Fibroblast of skin of scalp (primary cell): Measurements from ENCODE around the gene TMC4.

Experiments
- DNase-seq: peaks from one replicate; pipeline ENCODE4 v3.0.0-alpha.2; 2013

Gene TMC4

GRCh38 chr19:54154603-54155345 lies 18.2 kb downstream of the TMC4 start:
- peak; percentile 28 for DNase-seq

- no peak for DNase-seq
These were observed 19.1 kb downstream of the TMC4 start for GRCh38 chr19:54153731-54154326.

DNA sequence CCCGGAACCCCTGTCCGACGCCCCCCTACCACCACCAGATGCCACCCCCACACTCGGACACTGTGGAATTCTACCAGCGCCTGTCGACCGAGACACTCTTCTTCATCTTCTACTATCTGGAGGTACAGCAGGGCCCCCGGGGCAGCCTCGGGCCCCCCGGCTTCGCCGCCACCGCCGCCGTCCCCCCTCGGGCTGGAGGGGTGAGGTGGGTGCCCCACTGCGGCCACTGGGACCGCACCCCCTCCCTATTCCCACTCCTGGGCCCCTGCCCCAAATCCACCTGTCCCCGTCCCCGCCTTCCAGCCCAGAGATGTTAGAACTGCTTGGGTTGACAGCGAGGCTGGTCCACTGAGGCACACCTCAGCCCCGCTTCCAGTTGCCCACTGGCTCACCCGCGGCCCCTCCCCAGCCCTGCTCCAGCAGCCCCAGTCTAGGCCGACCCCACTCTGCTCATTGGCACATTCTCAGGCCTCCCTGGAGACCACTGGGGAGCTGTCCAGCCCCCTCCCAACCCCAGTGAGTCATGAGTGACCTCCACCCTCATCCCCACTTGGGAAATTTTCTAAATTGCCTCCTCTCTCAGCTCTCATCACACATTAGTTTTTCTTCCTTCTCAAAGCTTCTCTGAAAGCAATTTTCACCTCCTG lies 20.0 kb downstream of the TMC4 start:
- DNase-seq: peak; percentile 37

GRCh38 chr19:54152267-54152666 lies 20.7 kb downstream of the TMC4 start:
- DNase-seq: no peak

DNA sequence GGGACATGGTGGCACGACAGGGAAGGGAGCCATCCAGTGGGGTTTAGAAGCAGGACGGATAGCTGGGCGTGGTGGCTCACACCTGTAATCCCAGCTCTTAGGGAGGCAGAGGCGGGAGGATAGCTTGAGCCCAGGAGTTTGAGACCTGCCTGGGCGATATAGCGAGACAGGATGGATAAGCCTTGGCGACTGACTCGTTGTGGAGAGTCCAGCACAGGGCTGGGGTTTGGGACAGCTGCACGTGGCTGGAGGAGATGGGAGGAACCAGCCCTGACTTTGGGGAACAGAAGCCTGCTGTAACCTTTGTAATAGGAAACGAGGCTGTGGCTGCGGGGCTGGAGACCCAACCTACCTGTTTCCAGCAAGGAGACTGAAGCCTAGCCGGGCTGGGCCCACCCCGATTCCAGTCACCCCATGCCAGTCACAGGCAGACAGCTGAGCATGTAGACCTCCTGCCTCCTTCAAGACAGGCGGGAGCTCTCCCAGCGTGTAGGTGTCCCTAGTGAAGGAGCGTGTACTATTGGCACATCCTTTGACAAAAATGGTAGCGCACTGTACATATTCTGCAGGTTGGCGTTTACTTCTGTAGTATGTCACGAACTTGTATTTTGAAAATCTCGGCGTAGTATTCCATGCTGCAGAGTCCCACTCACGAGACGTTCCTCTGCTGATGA lies 21.5 kb downstream of the TMC4 start:
- no peak for DNase-seq

- no peak for DNase-seq
These were observed 23.7 kb downstream of the TMC4 start for GRCh38 chr19:54149021-54149812.

GRCh38 chr19:54148158-54148557 lies 24.8 kb downstream of the TMC4 start:
- no peak for DNase-seq

DNA sequence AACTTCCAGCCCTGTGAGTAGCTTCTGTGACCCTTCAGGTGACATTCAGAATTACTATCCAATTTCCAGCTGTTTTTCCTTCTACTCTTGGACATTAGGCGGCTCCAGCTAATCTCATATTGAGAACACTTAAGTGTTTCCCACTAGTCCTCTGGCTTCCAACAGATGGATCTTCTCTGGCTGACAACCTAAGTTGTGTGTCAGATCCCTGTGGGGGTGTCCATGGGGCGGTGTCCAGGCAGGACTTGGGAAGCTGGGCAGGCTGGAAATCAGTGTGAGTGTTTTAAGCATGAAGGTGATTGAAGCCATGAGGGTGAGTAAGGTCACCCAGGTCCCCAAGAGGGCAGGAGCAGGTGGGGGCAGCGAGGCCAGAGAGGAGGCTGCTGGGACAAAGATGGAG lies 25.3 kb downstream of the TMC4 start:
- DNase-seq: no peak

GRCh38 chr19:54145541-54146158 lies 27.3 kb downstream of the TMC4 start:
- DNase-seq: no peak

DNA sequence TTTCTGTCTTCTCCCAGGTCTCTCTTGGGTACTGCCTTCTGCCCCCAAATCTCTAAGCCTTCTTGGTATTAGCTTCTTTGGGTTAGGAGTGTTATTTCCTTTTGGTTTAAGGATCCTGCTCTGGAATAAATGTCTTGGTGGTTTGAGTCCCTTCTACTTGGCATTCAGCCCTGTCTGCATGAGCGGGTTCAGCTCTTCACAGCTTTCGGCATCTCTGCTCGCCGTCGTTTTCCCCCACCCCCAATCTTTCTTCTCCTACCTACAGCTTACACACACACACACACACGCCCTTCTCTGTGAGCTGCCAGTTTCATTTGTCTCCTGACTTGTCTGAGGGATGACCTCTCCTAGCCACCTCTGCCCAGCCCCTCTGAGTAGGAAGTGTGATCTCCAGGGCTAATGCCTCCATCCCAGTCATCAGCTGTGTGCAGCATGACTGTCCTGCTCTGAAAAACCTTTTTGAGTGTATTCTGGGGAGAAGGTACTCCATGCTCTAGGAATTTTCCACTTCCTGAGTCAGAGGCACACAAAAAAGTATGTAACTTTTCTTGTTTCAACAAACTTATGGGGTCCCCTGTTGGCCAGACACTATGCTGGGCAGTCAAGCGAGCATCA lies 30.7 kb downstream of the TMC4 start:
- no peak for DNase-seq

DNA sequence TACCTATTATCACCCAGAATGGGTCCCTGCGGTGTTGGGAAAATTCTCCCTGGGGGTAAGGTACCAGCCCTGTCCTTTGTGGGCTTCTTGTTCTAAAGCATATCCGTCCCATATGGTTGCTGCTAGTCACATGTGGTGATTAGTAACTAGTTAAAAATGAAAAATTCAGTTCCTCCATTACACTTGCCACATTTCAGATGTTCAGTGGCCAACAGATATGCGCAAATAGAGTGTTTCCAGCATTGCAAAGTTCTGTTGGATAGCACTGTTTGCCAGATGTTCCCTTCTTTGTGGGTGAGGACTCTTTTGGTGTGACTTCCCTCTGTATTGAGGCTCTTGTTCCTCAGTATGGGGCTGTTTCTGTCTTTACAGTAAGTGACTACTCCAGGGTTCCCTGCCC lies 31.6 kb downstream of the TMC4 start:
- DNase-seq: no peak

DNA sequence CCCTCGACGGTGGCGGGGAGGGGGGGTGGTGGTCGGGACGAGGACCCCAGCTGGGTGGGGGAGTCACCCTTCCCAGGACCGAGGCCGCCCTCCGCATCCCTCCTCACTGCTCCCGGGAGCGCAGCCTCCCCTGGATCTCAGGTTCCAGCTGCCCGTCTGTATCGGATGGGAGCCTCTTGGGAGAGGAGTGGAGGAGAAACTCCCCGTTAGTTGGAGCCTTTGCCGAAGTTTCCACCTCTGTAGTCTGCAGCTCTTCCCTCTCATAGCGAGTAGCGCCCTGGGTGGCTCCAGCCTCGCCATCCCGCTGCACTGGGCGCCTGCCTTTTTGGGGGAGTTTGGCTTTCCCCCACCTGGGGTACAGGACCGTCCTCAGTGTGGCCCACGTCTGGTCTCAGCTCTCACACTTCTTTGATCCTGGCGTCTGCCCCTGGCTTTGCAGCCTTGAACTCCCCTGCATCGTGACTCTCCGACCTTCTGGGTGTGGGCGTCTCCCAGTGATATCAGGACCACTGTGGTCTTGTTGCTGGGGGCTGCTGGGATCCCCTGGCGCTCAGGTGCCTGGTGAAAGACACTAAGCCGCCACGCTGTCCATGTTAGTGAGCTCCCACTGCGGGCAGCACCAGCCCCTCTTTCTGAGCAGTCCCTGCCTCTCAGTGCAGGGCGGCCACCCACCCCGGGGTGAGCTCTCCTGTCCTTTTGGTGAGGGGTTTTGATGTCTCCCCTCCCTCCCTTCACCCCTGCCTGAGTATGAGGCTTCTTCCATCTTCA lies 34.3 kb downstream of the TMC4 start:
- no peak for DNase-seq

DNA sequence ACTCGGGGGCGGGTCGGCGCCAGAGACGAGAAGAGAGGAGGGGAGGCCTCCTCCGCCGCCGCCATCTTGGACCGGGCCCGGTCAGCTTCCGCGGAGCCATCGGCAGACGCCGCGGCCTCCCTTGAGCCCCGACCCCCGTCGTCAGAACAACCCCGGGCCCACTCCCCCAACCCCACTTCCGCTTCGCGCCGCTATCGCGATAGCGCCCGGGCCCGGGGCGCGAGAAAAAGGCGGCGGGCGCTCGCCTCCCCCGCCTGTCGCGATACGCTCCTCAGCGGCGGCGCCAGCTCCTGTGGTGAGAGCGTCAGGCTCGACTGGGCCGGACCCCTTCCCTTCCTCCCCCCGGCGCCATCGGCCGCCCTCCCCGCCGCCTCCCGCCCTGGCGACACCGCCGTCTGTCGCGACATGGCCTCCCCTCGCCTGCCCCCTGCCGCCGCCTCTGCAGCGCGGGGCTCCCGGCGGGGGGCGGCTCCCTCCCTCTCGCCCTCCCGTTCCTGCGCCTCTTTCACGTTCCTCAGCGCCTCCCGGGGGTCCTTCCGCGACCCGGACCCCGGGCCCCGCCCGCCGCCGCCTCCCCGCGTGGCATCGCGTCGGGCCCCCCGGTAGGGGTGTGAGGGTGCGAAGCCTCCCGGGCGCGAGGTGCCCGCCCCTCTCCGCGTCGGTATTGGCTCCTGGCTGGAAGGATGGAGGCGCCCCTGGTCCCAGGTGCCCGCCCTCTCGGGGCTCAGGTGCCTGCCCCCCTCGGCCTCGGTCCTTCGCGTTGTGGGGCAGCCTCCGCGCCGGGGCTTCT lies 35.1 kb downstream of the TMC4 start, which contains the start of gene CNOT3:
TSS of gene CNOT3 (plus strand) at position 64 of the 790 bp plus-strand sequence. CDS start 5,217 bp downstream, outside the sequence.
- no peak for DNase-seq

DNA sequence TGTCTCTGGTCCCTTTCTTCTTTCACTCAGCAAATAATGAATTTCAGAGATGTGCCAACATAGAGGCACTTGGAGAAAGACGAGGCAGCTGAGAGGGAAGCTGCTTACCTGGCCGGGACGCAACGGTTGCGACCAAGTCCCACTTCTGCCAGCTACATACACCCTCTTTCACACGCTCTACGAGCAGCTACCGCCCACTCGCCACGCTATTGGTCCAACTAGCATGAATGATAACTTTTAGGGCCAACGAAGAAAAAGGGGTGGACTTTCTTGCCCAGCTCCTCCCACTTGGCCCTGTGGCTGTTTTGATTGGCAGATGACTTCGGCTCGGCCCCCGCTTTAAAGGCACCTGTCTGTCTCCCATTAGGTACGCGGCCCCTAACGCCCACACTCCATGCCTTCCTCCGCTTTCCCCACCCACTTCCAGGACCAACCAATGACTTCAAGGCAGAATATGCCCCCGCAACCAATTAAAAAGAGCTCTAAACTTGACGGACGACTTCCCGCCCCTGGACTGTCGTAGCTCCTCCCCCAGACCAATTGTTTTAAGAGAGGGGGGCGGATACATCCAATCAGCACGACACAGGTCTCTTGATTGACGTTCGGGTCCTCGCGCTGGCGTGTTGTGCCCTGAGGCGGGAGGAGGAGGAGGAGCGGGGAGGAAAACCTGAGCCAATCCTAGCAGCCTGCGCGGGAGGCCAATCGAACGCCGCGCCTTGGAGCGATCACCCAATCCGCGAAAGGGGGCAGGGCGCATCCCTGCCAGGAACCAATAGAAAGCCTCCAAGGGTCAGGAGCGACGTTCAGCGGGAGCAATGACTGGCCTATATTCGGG lies 35.9 kb downstream of the TMC4 start:
- peak; percentile 100 for DNase-seq

DNA sequence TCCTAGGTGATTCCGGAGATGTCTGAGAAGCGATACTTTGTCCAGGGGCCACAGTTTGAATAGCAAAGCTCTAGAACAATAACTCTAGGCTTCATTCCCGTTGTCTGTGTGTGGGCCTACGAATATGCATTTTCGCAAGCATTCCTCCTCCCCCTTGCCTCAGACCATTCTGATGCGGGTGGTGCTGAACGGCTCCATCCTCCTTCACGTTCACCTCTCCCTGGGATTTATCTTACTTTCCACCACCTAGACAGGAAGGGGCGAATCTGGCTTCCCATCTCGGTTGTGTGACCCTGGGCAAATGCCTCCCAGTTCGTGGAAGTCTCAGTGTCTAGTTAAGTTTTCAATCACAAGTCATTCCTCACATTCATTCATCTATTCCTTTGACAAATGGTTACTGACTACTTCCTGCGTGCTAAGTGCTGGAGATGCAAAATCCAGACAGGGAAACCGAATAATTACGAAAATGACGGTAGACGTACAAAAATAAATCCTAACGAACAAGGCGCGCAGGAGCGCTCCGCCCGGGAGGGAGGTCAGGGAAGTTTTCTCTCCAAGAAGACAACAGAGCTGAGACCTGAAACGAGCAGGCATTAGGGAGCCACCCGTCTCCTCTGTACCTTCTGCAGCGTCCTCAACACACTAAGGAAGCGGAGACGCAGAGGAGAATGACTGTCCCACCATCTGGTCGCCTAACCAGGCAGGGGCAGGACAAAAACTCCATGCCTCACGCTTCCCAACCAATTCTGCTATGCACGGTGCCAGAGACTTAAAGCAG lies 36.7 kb downstream of the TMC4 start:
- DNase-seq: no peak

GRCh38 chr19:54133957-54134590 lies 38.9 kb downstream of the TMC4 start:
- DNase-seq: no peak

DNA sequence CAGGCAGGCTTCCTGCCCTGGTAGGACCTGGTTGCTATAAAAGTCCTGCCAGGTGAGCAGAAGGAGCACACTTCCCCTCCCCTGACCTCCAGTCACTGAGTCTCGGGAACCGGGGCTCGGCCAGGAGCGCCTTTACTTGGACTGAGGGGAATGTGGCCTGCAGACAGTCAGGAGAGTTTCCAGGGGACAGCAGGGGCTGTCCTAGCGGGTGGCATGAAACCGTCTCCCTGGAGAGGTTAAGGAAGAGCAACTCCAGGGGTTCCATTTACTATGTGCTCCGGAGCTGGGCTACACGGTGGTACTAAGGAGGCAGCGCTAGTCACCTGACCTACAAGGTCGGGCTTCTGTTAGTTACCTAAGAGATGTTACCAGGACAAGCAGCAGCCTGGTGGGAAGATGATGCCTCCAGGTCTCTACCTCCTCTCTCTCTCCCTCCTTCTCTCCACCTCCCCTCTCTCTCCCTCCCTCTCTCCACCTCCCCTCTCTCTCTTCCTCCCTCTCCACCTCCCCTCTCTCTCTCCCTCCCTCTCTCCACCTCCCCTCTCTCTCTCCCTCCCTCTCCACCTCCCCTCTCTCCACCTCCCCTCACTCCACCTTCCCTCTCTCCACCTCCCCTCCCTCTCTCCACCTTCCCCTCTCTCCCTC lies 39.5 kb downstream of the TMC4 start:
- peak; percentile 56 for DNase-seq
